HG03354 (cell line): ENCODE measurements around the gene ALAS1.

Experiments used
- ATAC-seq: cut with Tn5 transposase; IDR thresholded peaks from one replicate; pipeline ENCODE4 v1.9.1; 2021; ENCODE audit warnings: mild to moderate bottlenecking; ENCODE audit not compliant: unreplicated experiment, poor library complexity, severe bottlenecking

Gene ALAS1

GRCh38 chr3:52218454-52218853, 20.5 kb downstream of the ALAS1 start:
- no peak for ATAC-seq

GRCh38 chr3:52218937-52219650, 21.1 kb downstream of the ALAS1 start:
- no peak for ATAC-seq

- ATAC-seq = peak; percentile 62
Observed at GRCh38 chr3:52220380-52221026, 22.5 kb downstream of the ALAS1 start.

GRCh38 chr3:52221141-52221562, 23.2 kb downstream of the ALAS1 start:
- ATAC-seq = no peak

GRCh38 chr3:52221563-52222318, 23.8 kb downstream of the ALAS1 start:
- ATAC-seq = no peak

- no peak for ATAC-seq
Observed at GRCh38 chr3:52222319-52223221, 24.6 kb downstream of the ALAS1 start.

- no peak for ATAC-seq
Observed at GRCh38 chr3:52223449-52224408, 25.8 kb downstream of the ALAS1 start.

GRCh38 chr3:52225452-52226228, 27.7 kb downstream of the ALAS1 start, which contains the start of gene TLR9:
TLR9 (minus strand) TSS chr3:52225645; CDS start chr3:52225529, 116 bp downstream.
- peak; percentile 82 for ATAC-seq

GRCh38 chr3:52226229-52226817, 28.4 kb downstream of the ALAS1 start:
- ATAC-seq = peak; percentile 23

- no peak for ATAC-seq
Observed at GRCh38 chr3:52227117-52227516, 29.2 kb downstream of the ALAS1 start.

- ATAC-seq = no peak
Observed at GRCh38 chr3:52227766-52228165, 29.8 kb downstream of the ALAS1 start.

- ATAC-seq = no peak
Observed at GRCh38 chr3:52228266-52228665, 30.3 kb downstream of the ALAS1 start.

- ATAC-seq = no peak
Observed at GRCh38 chr3:52228751-52229291, 30.9 kb downstream of the ALAS1 start.

GRCh38 chr3:52229656-52230055, 31.7 kb downstream of the ALAS1 start:
- no peak for ATAC-seq

GRCh38 chr3:52230461-52230860, 32.5 kb downstream of the ALAS1 start:
- ATAC-seq = no peak

GRCh38 chr3:52230889-52231499, 33.0 kb downstream of the ALAS1 start:
- no peak for ATAC-seq
